ENCODE measurements around the gene SMC2. TPM values are rescaled to one million over a fixed set of nuclear protein-coding genes. Genes with fewer than 3 reads are reported as not detected.
A peak's percentile ranks its signal among the peaks of the same experiment; 100 is the strongest.

Gene SMC2
- total and polyA plus RNA-seq, 2 experiments from 2014 or later: 15.5 to 21.6 TPM

- TF ChIP-seq, protein P1, sequence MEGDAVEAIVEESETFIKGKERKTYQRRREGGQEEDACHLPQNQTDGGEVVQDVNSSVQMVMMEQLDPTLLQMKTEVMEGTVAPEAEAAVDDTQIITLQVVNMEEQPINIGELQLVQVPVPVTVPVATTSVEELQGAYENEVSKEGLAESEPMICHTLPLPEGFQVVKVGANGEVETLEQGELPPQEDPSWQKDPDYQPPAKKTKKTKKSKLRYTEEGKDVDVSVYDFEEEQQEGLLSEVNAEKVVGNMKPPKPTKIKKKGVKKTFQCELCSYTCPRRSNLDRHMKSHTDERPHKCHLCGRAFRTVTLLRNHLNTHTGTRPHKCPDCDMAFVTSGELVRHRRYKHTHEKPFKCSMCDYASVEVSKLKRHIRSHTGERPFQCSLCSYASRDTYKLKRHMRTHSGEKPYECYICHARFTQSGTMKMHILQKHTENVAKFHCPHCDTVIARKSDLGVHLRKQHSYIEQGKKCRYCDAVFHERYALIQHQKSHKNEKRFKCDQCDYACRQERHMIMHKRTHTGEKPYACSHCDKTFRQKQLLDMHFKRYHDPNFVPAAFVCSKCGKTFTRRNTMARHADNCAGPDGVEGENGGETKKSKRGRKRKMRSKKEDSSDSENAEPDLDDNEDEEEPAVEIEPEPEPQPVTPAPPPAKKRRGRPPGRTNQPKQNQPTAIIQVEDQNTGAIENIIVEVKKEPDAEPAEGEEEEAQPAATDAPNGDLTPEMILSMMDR (IDR thresholded peaks at IDR 0.05; ENCODE audit: low read depth, low read length): peak; percentile 15
- Histone ChIP-seq H3K27me3 (no peaks in the 10 kb centered on the region), H3K4me1 (ENCODE audit: low read depth) (peaks cover 16% of the 10 kb centered on the region), H3K4me3 (no peak overlapping the region), H3K9me3 (ENCODE audit: low read depth) (no peaks in the 10 kb centered on the region), H3K36me3 (no peaks in the 10 kb centered on the region), H3K27ac (peak overlapping the region; percentile 98)
- DNase-seq (ENCODE audit: low read depth in 1 of 2, low spot score in 1 of 2): peak; percentile 35 to 47
Measured at GRCh38 chr9:104091708-104092107, 2.4 kb upstream of the SMC2 start.

DNA sequence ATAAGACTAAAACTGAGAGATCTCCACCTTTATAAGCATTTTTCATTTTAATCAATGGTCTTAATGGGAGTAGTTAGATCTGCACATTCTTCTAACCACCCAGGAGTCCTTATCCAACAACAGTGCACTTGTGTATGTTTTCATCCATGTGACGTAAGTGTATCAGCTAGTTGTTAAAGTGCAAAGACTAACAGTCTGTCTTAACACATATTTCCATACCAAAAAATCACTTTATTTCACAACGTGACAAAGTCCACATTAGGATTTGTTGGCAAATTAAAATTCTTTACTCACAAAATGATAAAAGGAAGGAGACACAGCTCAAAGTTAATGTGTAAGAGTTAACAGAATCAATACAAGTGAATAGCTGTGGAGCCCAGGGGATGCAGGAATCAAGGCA is 1.9 kb upstream of the SMC2 start:
- TF ChIP-seq, protein P1 (IDR thresholded peaks at IDR 0.05; ENCODE audit: low read depth, low read length): no peak
- H3K27me3 ChIP-seq: no peaks in the 10 kb centered on the region
- no peak for DNase-seq (ENCODE audit: low read depth in 1 of 2, low spot score in 1 of 2)
- no peak overlapping the region for H3K4me3 ChIP-seq
- H3K9me3 ChIP-seq (ENCODE audit: low read depth): no peaks in the 10 kb centered on the region
- H3K4me1 ChIP-seq (ENCODE audit: low read depth): peaks cover 16% of the 10 kb centered on the region
- peak overlapping the region; percentile 98 for H3K27ac ChIP-seq
- no peaks in the 10 kb centered on the region for H3K36me3 ChIP-seq

DNA sequence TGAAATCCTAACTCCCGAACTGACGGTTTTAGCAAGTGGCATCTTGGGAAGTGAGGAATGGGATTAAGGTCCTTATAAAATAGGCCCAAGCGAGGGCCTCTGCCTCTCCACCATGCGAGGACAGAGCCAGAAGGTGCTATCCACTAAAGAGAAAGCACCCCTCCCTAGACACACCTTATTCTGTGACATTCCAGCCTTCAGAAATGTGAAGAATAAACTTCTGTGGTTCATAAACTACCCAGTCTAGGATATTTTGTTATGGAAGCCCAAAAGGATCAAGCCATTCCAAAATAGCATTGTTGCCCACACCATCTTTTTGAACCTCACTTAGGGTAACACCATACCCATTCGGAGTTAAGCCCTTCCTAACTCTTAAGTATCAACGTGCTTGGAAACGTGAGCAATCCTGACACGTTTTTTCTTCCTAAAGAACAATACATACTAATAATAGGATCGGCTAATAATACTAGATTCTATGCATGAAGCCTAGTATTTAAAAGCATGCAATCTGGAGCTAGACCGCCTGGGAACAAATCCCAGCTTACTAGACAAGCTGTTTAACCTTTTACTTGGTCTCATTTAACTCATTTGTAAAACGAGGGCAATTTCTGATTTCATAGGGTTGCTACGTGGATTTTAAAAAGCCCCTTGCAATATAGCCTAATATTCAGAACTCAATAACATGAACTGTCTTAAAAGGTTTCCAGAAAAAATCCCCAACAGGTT is 1.1 kb upstream of the SMC2 start:
- peak overlapping the region; percentile 75 for H3K4me3 ChIP-seq
- TF ChIP-seq, protein P1 (IDR thresholded peaks at IDR 0.05; ENCODE audit: low read depth, low read length): no peak
- H3K4me1 ChIP-seq (ENCODE audit: low read depth): peaks cover 16% of the 10 kb centered on the region
- DNase-seq (ENCODE audit: low read depth in 1 of 2, low spot score in 1 of 2): peak; percentile 2 to 36
- peak overlapping the region; percentile 98 for H3K27ac ChIP-seq
- no peaks in the 10 kb centered on the region for H3K36me3 ChIP-seq
- H3K27me3 ChIP-seq: no peaks in the 10 kb centered on the region
- no peaks in the 10 kb centered on the region for H3K9me3 ChIP-seq (ENCODE audit: low read depth)

GRCh38 chr9:104094534-104095015 is 466 bp downstream of the SMC2 start:
- Histone ChIP-seq H3K27ac (peak overlapping the region; percentile 98), H3K27me3 (no peaks in the 10 kb centered on the region), H3K4me1 (ENCODE audit: low read depth) (peaks cover 16% of the 10 kb centered on the region), H3K4me3 (peak overlapping the region; percentile 75), H3K36me3 (no peaks in the 10 kb centered on the region), H3K9me3 (ENCODE audit: low read depth) (no peaks in the 10 kb centered on the region)
- TF ChIP-seq, protein P1 (IDR thresholded peaks at IDR 0.05; ENCODE audit: low read depth, low read length): no peak
- no peak for DNase-seq (ENCODE audit: low read depth in 1 of 2, low spot score in 1 of 2)

- TF ChIP-seq, protein P1 (IDR thresholded peaks at IDR 0.05; ENCODE audit: low read depth, low read length): no peak
Measured at GRCh38 chr9:104099630-104100029, 5.5 kb downstream of the SMC2 start.

More at GRCh38 chr9:104099630-104100029, 5.5 kb downstream of the SMC2 start:
- H3K4me1 ChIP-seq (ENCODE audit: low read depth): no peaks in the 10 kb centered on the region
- H3K9me3 ChIP-seq (ENCODE audit: low read depth): no peaks in the 10 kb centered on the region
- peaks cover 15% of the 10 kb centered on the region for H3K36me3 ChIP-seq
- H3K27ac ChIP-seq: no peak overlapping the region
- no peak for DNase-seq (ENCODE audit: low read depth in 1 of 2, low spot score in 1 of 2)
- no peak overlapping the region for H3K4me3 ChIP-seq
- no peaks in the 10 kb centered on the region for H3K27me3 ChIP-seq

All from cardiac muscle cell (in vitro differentiated cells and primary cell).